ENCODE results near the gene SPNS1.
A peak's percentile ranks its signal among the peaks of the same experiment; 100 is the strongest.
"Not testable (repeated sequence)": the region's sequence is repeated elsewhere in the genome, so short reads cannot be mapped to it uniquely, and the experiment has no call there.

Gene SPNS1

GRCh38 chr16:28991687-28992086, 17.1 kb downstream of the SPNS1 start:
- DNase-seq (ENCODE audit: low read depth) = no peak

- no peak for DNase-seq (ENCODE audit: low read depth)
These were observed 17.9 kb downstream of the SPNS1 start for GRCh38 chr16:28992496-28992895.

GRCh38 chr16:28998837-28999236, 24.3 kb downstream of the SPNS1 start:
- no peak for DNase-seq (ENCODE audit: low read depth)

GRCh38 chr16:28999577-28999976, 25.0 kb downstream of the SPNS1 start:
- no peak for DNase-seq (ENCODE audit: low read depth)

- no peak for DNase-seq (ENCODE audit: low read depth)
These were observed 25.4 kb downstream of the SPNS1 start for GRCh38 chr16:29000019-29000418.

GRCh38 chr16:29004496-29005139, 30.0 kb downstream of the SPNS1 start:
- not testable (repeated sequence) for DNase-seq (ENCODE audit: low read depth)

- DNase-seq (ENCODE audit: low read depth) = no peak
These were observed 33.4 kb downstream of the SPNS1 start for GRCh38 chr16:29007730-29008593.

- DNase-seq (ENCODE audit: low read depth) = no peak
These were observed 34.7 kb downstream of the SPNS1 start for GRCh38 chr16:29009050-29009837.

GRCh38 chr16:29009838-29010166, 35.2 kb downstream of the SPNS1 start:
- no peak for DNase-seq (ENCODE audit: low read depth)

GRCh38 chr16:29011112-29011511, 36.5 kb downstream of the SPNS1 start:
- DNase-seq (ENCODE audit: low read depth) = no peak

- DNase-seq (ENCODE audit: low read depth) = no peak
These were observed 37.3 kb downstream of the SPNS1 start for GRCh38 chr16:29011851-29012250.

GRCh38 chr16:29012913-29013553, 38.5 kb downstream of the SPNS1 start:
- DNase-seq (ENCODE audit: low read depth) = peak; percentile 21

GRCh38 chr16:29014561-29015069, 40.0 kb downstream of the SPNS1 start:
- DNase-seq (ENCODE audit: low read depth) = no peak

- DNase-seq (ENCODE audit: low read depth) = no peak
These were observed 47.6 kb downstream of the SPNS1 start for GRCh38 chr16:29022196-29022595.

- no peak for DNase-seq (ENCODE audit: low read depth)
These were observed 49.0 kb downstream of the SPNS1 start for GRCh38 chr16:29023279-29024277.

GRCh38 chr16:29024278-29024677, 49.7 kb downstream of the SPNS1 start:
- DNase-seq (ENCODE audit: low read depth) = no peak

- no peak for DNase-seq (ENCODE audit: low read depth)
These were observed 50.6 kb downstream of the SPNS1 start for GRCh38 chr16:29025218-29025617.

GRCh38 chr16:29025735-29026134, 51.2 kb downstream of the SPNS1 start:
- DNase-seq (ENCODE audit: low read depth) = no peak

- peak; percentile 21 for DNase-seq (ENCODE audit: low read depth)
These were observed 54.0 kb downstream of the SPNS1 start for GRCh38 chr16:29028457-29029167.
